Breast epithelium (tissue), 3 donors: ENCODE data around the gene TRMT44.

Experiments used
- POLR2A ChIP-seq: fragments of 450-650 bp; IDR thresholded peaks from one replicate; pipeline ENCODE4 v1.6.1; 2016; ENCODE audit warnings: antibody characterized with exemption, mild to moderate bottlenecking, moderate library complexity
- POLR2AphosphoS5 ChIP-seq, 3 donors: sonication (generic); formaldehyde crosslinking; IDR thresholded peaks; one replicate each; pipeline ENCODE4 v1.6.1; 2017; ENCODE audit warnings: antibody characterized with exemption in 3 of 3
- TF ChIP-seq, protein P1 (sequence below), 3 donors: fragments of 450-650 bp; IDR thresholded peaks; one replicate each; pipeline ENCODE4 v1.5.1; 2016 to 2017; ENCODE audit warnings: antibody characterized with exemption in 3 of 3, mild to moderate bottlenecking in 3 of 3, moderate library complexity in 3 of 3

- TF ChIP-seq, protein P1, sequence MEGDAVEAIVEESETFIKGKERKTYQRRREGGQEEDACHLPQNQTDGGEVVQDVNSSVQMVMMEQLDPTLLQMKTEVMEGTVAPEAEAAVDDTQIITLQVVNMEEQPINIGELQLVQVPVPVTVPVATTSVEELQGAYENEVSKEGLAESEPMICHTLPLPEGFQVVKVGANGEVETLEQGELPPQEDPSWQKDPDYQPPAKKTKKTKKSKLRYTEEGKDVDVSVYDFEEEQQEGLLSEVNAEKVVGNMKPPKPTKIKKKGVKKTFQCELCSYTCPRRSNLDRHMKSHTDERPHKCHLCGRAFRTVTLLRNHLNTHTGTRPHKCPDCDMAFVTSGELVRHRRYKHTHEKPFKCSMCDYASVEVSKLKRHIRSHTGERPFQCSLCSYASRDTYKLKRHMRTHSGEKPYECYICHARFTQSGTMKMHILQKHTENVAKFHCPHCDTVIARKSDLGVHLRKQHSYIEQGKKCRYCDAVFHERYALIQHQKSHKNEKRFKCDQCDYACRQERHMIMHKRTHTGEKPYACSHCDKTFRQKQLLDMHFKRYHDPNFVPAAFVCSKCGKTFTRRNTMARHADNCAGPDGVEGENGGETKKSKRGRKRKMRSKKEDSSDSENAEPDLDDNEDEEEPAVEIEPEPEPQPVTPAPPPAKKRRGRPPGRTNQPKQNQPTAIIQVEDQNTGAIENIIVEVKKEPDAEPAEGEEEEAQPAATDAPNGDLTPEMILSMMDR (IDR thresholded peaks at IDR 0.05) = no peak
- TF ChIP-seq POLR2A (no peak), POLR2AphosphoS5 (IDR thresholded peaks at IDR 0.05) (no peak)
Observed at GRCh38 chr4:8427262-8427661, 13.3 kb upstream of the TRMT44 start.
